ENCODE data around the gene DMAC2. TPM values are rescaled to one million over a fixed set of nuclear protein-coding genes. Genes with fewer than 3 reads are reported as not detected.

The DMAC2 gene
- total RNA-seq, 4 donors from 2014 or later: 39.1 to 53.1 (median 44.2) TPM

- DNase-seq: peak; percentile 59 to 69
- Histone ChIP-seq H3K27ac (peak overlapping the region; percentile 53 to 72 (median 70)), H3K27me3 (no peaks in the 10 kb centered on the region), H3K9me3 (no peaks in the 10 kb centered on the region), H3K4me3 (replicated peaks in 1 of 3) (no peak overlapping the region), H3K36me3 (peaks cover 6 to 8% of the 10 kb centered on the region in 2 donors), H3K4me1 (peaks cover 35 to 92% of the 10 kb centered on the region in 2 donors)
- intact Hi-C loops (cut with DNase I): no loop called here
- WGBS, 2 donors: 7 to 11% methylated on average over 4 of the region's 4 CpGs
- TF ChIP-seq POLR2A (IDR thresholded peaks at IDR 0.05): no peak
- no peak for TF ChIP-seq CTCF (IDR thresholded peaks at IDR 0.05)
Observed at GRCh38 chr19:41407271-41407670, 32.4 kb downstream of the DMAC2 start.

GRCh38 chr19:41405776-41406175, 33.9 kb downstream of the DMAC2 start:
- H3K27me3 ChIP-seq: no peaks in the 10 kb centered on the region
- peaks cover 35 to 81% of the 10 kb centered on the region in 2 donors for H3K4me1 ChIP-seq
- no peaks in the 10 kb centered on the region for H3K9me3 ChIP-seq
- DNase-seq: no peak
- H3K27ac ChIP-seq: no peak overlapping the region
- peaks cover 3% of the 10 kb centered on the region in 2 donors for H3K36me3 ChIP-seq
- intact Hi-C loops (cut with DNase I): no loop called here
- H3K4me3 ChIP-seq (replicated peaks in 1 of 3): no peak overlapping the region
- TF ChIP-seq POLR2A (IDR thresholded peaks at IDR 0.05): no peak
- TF ChIP-seq CTCF (IDR thresholded peaks at IDR 0.05): no peak
- WGBS, 2 donors: 88 to 89% methylated on average over 3 to 6 of the region's 6 CpGs

- intact Hi-C loops (cut with DNase I): no loop called here
- peak overlapping the region in 2 of 3 donors; percentile 26 to 45 for H3K27ac ChIP-seq
- H3K4me3 ChIP-seq (replicated peaks in 1 of 3): no peak overlapping the region
- no peaks in the 10 kb centered on the region for H3K27me3 ChIP-seq
- TF ChIP-seq POLR2A (IDR thresholded peaks at IDR 0.05) (no peak), CTCF (IDR thresholded peaks at IDR 0.05) (no peak)
- DNase-seq: peak; percentile 64 to 74
- WGBS, 2 donors: 31 to 39% methylated on average over 12 of the region's 12 CpGs
- no peaks in the 10 kb centered on the region for H3K9me3 ChIP-seq
- peaks cover 28 to 66% of the 10 kb centered on the region in 2 donors for H3K4me1 ChIP-seq
- no peaks in the 10 kb centered on the region for H3K36me3 ChIP-seq
Observed at GRCh38 chr19:41403181-41403970, 36.3 kb downstream of the DMAC2 start.

- 80 to 82% methylated on average over 3 of the region's 3 CpGs for WGBS, 2 donors
- Histone ChIP-seq H3K4me3 (replicated peaks in 1 of 3) (no peak overlapping the region), H3K9me3 (no peaks in the 10 kb centered on the region), H3K36me3 (no peaks in the 10 kb centered on the region), H3K27ac (no peak overlapping the region), H3K27me3 (no peaks in the 10 kb centered on the region), H3K4me1 (peaks cover 23 to 54% of the 10 kb centered on the region in 2 donors)
- intact Hi-C loops (cut with DNase I): no loop called here
- no peak for TF ChIP-seq CTCF (IDR thresholded peaks at IDR 0.05)
- no peak for TF ChIP-seq POLR2A (IDR thresholded peaks at IDR 0.05)
- no peak for DNase-seq
Observed at GRCh38 chr19:41402010-41402409, 37.7 kb downstream of the DMAC2 start.

- intact Hi-C loops (cut with DNase I): no loop called here
- Histone ChIP-seq H3K4me3 (replicated peaks in 1 of 3) (no peak overlapping the region), H3K27me3 (no peaks in the 10 kb centered on the region), H3K36me3 (no peaks in the 10 kb centered on the region), H3K9me3 (no peaks in the 10 kb centered on the region), H3K27ac (no peak overlapping the region), H3K4me1 (peaks cover 26 to 52% of the 10 kb centered on the region in 2 donors)
- DNase-seq: no peak
- 69 to 74% methylated on average over 4 of the region's 4 CpGs for WGBS, 2 donors
- TF ChIP-seq POLR2A (IDR thresholded peaks at IDR 0.05) (no peak), CTCF (IDR thresholded peaks at IDR 0.05) (no peak)
Observed at GRCh38 chr19:41401483-41401882, 38.2 kb downstream of the DMAC2 start.
